OCI-LY7 (cell line): ENCODE measurements around the gene CENPX. TPM values are rescaled to one million over a fixed set of nuclear protein-coding genes. Genes with fewer than 3 reads are reported as not detected.

ENCODE experiments used
- BruUV-seq: library from RNA; stranded (reverse); fragments of 400-500 nt; replicated peaks from 2 replicates; lab custom pipeline; 2021; lab: Mats Ljungman, UMichigan
- CTCF ChIA-PET: fragments of 300-600 bp; sonication (Branson Sonifier 250); formaldehyde crosslinking; loops from one replicate; lab custom pipeline; 2022; ENCODE audit warnings: antibody characterized with exemption; ENCODE audit not compliant: unreplicated experiment; lab: Charles Lee
- POLR2A ChIA-PET: fragments of 300-600 bp; sonication (Branson Sonifier 250); formaldehyde crosslinking; loops from one replicate; lab custom pipeline; 2022; ENCODE audit warnings: antibody characterized with exemption; lab: Charles Lee
- DNase-seq: peaks from one replicate; pipeline ENCODE4 v3.0.0-alpha.2; 2015; ENCODE audit warnings: low spot score
- H2AFZ ChIP-seq: fragments of 200-600 bp; sonication (generic), shearing (Covaris generic); 2 replicates; pipeline ENCODE4 v1.6.1; 2014; ENCODE audit warnings: mild to moderate bottlenecking, antibody characterized with exemption, low read length, moderate library complexity
- H3K27ac ChIP-seq: fragments of 200-600 bp; sonication (generic); 2 replicates; pipeline ENCODE4 v1.5.1; 2014; ENCODE audit warnings: mixed run types, low read depth, mild to moderate bottlenecking, moderate library complexity, low read length, inconsistent platforms; ENCODE audit not compliant: poor library complexity, severe bottlenecking
- H3K36me3 ChIP-seq: fragments of 200-600 bp; sonication (generic); 2 replicates; pipeline ENCODE4 v1.6.1; 2014; ENCODE audit warnings: mild to moderate bottlenecking, antibody characterized with exemption, low read length, moderate library complexity, mixed read lengths; ENCODE audit not compliant: insufficient read depth
- H3K4me1 ChIP-seq: fragments of 200-600 bp; sonication (generic); 2 replicates; pipeline ENCODE4 v1.5.1; 2014; ENCODE audit warnings: mild to moderate bottlenecking, low read length; ENCODE audit not compliant: insufficient read depth, poor library complexity, severe bottlenecking
- H3K4me2 ChIP-seq: fragments of 200-600 bp; sonication (generic); 2 replicates; pipeline ENCODE4 v1.6.1; 2014; ENCODE audit warnings: mild to moderate bottlenecking, low read length
- H3K4me3 ChIP-seq: fragments of 200-600 bp; sonication (generic); 2 replicates; pipeline ENCODE4 v1.5.1; 2014; ENCODE audit warnings: mild to moderate bottlenecking, low read depth, low read length; ENCODE audit not compliant: poor library complexity, severe bottlenecking
- H3K79me2 ChIP-seq: fragments of 200-600 bp; sonication (generic); 2 replicates; pipeline ENCODE4 v1.6.1; 2016; ENCODE audit warnings: low read depth, mild to moderate bottlenecking, low read length, moderate library complexity, mixed read lengths; ENCODE audit not compliant: insufficient read depth
- H3K9me2 ChIP-seq: fragments of 200-600 bp; sonication (generic); 2 replicates; pipeline ENCODE4 v1.6.1; 2016; ENCODE audit warnings: mild to moderate bottlenecking, low read length, mixed read lengths; ENCODE audit not compliant: insufficient read depth
- H3K9me3 ChIP-seq: fragments of 200-600 bp; sonication (generic); 2 replicates; pipeline ENCODE4 v1.6.1; 2014; ENCODE audit warnings: mild to moderate bottlenecking, mixed run types, low read length, mixed read lengths
- H4K20me1 ChIP-seq: fragments of 200-600 bp; sonication (generic); 2 replicates; pipeline ENCODE4 v1.6.1; 2014; ENCODE audit warnings: mild to moderate bottlenecking, antibody characterized with exemption, low read length, moderate library complexity, mixed read lengths; ENCODE audit not compliant: insufficient read depth
- EZH2phosphoT487 ChIP-seq: fragments of 200-600 bp; sonication (generic); IDR thresholded peaks from 2 replicates; pipeline ENCODE4 v1.6.1; 2018; ENCODE audit warnings: low read depth, borderline replicate concordance, mild to moderate bottlenecking, mixed run types, antibody characterized with exemption, low read length, moderate library complexity, mixed read lengths
- intact Hi-C: fragments of 100-400 bp; cut with micrococcal nuclease; formaldehyde crosslinking; loops from one replicate; pipeline ENCODE4 v1.10.0; 2022; ENCODE audit not compliant: unreplicated experiment
- total RNA-seq, 2 experiments: library from RNA; depleted of rRNA in 1 of 2; stranded (reverse); fragments of >200 nt in 1 of 2; shearing (Covaris generic) in 1 of 2; gene quantifications; 2 replicates each; pipeline ENCODE4 v1.2.3, GENCODE V29; 2014 to 2022
- TF ChIP-seq, protein P1 (sequence below): fragments of 200-600 bp; sonication (generic); conservative IDR thresholded peaks from 2 replicates; pipeline ENCODE4 v1.5.1; 2014; ENCODE audit warnings: mild to moderate bottlenecking, antibody characterized with exemption, low read length, moderate library complexity, mixed read lengths

CENPX gene
- total RNA-seq, 2 experiments from 2014 or later, result 130 to 251 TPM

DNA sequence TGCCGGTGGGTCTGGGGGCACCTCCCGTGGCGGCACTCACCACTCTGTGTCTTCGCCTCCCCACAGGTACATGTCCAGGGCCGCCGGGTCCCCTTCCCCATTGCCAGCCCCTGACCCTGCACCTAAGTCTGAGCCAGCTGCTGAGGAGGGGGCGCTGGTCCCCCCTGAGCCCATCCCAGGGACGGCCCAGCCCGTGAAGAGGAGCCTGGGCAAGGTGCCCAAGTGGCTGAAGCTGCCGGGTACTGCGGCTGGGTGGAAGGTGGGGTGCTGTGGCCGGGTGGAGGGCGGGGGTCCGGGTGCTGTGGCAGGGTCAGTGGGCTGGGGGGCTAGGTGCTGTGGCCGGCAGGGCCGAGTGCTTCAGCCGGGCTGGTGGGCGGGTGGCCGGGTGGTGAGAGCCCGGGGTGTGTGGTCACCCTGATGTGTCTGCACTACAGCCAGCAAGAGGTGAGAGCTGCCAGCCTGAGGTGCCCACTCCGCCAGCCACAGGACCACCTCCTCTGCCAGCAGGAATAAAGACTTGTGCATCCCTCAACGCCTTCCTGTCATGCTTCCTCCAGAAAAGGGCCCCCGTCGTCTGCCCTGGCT is 5.7 kb downstream of the CENPX start:
- no peak overlapping the region for H2AFZ ChIP-seq
- H3K9me3 ChIP-seq, result no peaks in the 10 kb centered on the region
- peaks cover 11% of the 10 kb centered on the region; the same call in 1 of the 2 replicates for H3K36me3 ChIP-seq
- H3K79me2 ChIP-seq, result peaks cover 7% of the 10 kb centered on the region; the same call in 1 of the 2 replicates
- DNase-seq, result no peak
- no TSS peak for BruUV-seq
- intact Hi-C loops, result no loop called here
- ChIA-PET CTCF (interaction anchor here (0.6 kb wide), 1 partner anchor 149 kb away, joined by 4 read pairs; no protein-coding TSS in a partner anchor), POLR2A (no interaction called here)
- no peak overlapping the region for H3K4me2 ChIP-seq
- TF ChIP-seq EZH2phosphoT487, result no peak
- TF ChIP-seq, protein P1, sequence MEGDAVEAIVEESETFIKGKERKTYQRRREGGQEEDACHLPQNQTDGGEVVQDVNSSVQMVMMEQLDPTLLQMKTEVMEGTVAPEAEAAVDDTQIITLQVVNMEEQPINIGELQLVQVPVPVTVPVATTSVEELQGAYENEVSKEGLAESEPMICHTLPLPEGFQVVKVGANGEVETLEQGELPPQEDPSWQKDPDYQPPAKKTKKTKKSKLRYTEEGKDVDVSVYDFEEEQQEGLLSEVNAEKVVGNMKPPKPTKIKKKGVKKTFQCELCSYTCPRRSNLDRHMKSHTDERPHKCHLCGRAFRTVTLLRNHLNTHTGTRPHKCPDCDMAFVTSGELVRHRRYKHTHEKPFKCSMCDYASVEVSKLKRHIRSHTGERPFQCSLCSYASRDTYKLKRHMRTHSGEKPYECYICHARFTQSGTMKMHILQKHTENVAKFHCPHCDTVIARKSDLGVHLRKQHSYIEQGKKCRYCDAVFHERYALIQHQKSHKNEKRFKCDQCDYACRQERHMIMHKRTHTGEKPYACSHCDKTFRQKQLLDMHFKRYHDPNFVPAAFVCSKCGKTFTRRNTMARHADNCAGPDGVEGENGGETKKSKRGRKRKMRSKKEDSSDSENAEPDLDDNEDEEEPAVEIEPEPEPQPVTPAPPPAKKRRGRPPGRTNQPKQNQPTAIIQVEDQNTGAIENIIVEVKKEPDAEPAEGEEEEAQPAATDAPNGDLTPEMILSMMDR, result no peak
- peaks cover 22% of the 10 kb centered on the region for H3K4me1 ChIP-seq
- no peak overlapping the region for H3K27ac ChIP-seq
- H3K4me3 ChIP-seq, result no peak overlapping the region
- H3K9me2 ChIP-seq, result no peaks in the 10 kb centered on the region
- H4K20me1 ChIP-seq, result no peaks in the 10 kb centered on the region

DNA sequence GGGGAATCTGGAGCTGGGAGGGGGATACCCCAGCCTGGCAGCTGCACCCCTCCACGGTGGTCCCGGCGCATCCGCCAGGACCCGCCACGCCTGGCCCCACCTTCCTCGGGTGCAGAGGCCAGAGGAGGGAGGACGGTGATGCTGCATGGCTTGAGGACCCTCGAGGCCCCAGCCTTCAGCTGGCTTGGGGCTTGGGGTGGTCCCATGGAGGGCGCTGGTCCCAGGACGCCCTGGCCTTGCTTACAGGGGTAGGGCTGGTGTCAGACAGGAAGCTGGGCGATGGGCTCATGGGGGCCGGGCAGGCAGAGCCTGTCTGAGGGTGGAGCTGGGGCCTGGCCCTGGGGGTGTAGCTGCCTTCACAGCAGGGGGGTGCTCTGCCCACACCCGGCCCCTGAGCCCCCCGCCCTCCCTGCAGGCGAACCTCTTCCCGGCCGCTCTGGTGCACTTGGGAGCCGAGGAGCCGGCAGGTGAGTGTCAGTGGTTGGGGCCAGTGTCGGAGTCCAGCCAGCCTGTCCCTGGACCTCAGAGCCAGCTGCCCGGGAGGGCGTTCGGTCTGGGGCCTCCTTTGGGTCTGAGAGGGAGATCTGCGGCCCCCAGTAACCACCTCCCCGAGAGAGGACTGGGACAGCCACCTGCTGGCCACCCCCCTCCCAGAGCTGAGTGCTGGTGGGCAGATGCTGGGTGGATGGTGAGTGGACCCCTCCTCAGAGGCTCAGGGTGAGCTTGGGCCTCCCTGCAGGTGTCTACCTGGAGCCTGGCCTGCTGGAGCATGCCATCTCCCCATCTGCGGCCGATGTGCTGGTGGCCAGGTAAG is 6.4 kb downstream of the CENPX start:
- Histone ChIP-seq H3K9me2 (no peaks in the 10 kb centered on the region), H3K4me1 (peaks cover 18% of the 10 kb centered on the region), H4K20me1 (no peaks in the 10 kb centered on the region), H3K4me2 (no peak overlapping the region), H3K27ac (no peak overlapping the region), H3K9me3 (no peaks in the 10 kb centered on the region), H3K79me2 (no peaks in the 10 kb centered on the region), H3K4me3 (no peak overlapping the region), H2AFZ (no peak overlapping the region), H3K36me3 (peaks cover 11% of the 10 kb centered on the region; the same call in 1 of the 2 replicates)
- ChIA-PET POLR2A (no interaction called here), CTCF (interaction anchor here (0.6 kb wide), 1 partner anchor 149 kb away, joined by 4 read pairs; no protein-coding TSS in a partner anchor)
- no TSS peak for BruUV-seq
- intact Hi-C loops, result no loop called here
- TF ChIP-seq, protein P1, result no peak
- TF ChIP-seq EZH2phosphoT487, result no peak
- no peak for DNase-seq
